CD4-positive, alpha-beta T cell treated with Interleukin-1 beta for 1 hour (primary cell): Measurements from ENCODE around the gene KIF25.

Experiments
- DNase-seq, 2 donors: peaks; one replicate each; pipeline ENCODE4 v3.0.0-alpha.2; 2020 to 2022

The KIF25 gene

DNA sequence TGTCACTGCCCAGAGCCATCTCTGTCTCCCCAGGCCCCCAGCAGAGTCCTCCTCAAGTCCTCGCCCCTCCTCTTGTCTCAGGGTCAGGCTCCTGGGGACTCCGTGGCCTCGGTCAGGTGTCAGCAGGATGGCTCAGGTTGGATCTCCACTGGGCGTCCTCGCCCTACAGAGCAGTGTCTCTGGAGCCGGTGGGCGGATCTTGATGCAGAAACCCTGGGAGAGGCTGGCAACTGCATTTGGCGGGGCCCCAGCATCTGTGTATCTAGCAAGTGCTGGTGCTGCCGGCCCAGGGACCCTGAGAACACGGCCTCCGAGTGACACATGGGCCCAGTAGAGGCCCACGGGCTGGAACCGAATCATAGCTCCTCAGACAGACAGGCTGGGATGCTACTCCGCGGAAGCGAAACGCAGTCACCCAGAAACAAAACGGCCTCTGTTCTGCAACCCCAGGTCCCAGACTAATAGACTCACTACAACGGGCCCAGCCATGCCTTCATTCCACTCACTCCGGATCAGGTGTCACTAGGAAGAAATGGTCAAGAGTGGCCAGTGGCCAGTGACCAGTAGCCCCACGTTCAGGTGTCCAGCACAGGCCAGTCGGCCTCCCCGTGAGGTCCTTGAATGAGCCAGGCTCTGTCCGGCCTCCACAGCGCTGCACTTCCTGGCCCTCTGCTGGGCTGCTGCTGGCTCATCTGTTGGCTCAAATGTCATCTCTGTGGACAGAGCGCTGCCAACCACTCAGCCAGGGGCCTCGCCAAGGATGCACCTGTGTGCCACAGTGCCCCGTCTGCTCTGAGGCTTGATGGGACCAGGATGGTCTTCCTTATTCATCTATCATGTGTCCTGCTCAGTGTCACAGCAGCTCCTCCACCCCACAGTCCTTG is 94.2 kb downstream of the KIF25 start:
- DNase-seq: no peak

DNA sequence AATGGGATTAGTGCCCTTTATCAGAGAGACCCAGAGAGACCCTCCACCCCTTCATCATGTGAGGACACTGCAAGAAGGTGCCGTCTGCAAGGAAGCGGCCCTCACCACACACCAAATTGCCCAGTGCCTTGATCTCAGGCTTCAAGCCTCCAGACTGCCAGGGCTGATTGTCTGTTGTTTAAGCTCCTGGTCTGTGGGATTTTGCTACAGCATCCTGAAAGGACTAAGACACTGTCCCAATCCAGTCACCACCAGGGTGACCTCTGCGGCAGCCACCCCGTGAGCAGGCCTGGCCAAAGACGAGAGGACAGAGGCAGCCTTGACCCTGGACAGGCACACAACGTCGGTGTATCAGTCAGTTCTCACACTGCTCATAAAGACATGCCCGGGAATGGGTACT is 95.1 kb downstream of the KIF25 start:
- DNase-seq: no peak

DNA sequence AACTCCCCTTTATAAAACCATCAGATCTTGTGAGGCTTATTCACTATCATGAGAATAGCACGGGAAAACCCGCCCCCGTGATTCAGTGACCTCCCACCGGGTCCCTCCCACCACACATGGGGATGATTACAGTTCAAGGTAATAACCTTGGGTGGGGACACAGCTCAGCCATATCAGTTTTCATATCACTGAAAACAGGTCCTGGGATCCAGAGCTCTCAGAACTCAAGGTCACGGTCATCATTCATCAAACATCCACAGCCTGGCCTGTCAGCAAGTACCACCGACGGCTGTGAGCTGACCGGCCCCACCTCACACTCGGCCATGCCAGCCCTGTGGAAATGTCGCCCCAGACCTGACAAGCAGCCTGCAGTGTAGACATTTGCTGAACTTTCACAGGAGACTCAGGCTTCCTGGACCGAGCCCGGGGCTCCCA is 95.6 kb downstream of the KIF25 start:
- no peak for DNase-seq

DNA sequence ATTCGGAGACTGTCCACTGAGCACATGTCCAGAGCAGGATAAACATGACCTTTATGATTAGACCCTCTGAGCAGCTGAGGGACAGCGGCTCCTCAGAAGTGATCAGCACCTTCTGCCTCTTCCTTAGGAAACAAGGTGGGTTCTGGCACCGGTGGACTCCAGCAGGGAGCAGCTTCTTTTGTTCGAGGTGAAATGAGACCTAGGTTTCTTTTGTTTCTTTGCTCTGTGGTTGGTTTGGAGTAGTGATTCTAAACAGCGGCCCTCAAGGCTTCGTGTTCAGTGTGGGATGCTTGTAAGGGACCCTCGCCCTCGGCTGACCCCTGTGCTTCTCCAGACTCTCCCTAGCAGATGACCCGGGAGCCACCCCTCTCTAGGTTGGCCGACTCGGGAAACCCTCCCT is 96.2 kb downstream of the KIF25 start:
- DNase-seq: no peak
